ENCODE measurements around the gene HIVEP2.

The HIVEP2 gene

GRCh38 chr6:142732790-142733189, 212.2 kb downstream of the HIVEP2 start:
- no peak for DNase-seq (ENCODE audit: low read depth in 2 of 2)

DNA sequence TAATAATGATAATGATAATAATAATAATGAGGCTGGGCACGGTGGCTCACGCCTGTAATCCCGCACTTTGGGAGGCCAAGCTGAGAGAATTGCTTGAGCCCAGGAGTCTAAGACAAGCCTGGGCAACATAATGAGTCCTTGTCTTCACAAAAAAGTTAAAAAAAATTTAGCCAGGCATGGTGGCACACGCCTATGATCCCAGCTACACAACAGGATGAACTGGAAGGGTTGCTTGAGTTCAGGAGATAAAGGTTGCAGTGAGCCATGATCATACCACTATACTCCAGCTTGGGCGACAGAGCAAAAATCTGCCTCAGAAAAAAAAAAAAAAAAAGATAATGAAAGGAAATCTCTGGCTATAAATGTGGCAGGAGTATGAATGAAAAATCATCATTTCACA, 213.4 kb downstream of the HIVEP2 start:
- DNase-seq (ENCODE audit: low read depth in 2 of 2), result no peak

- DNase-seq (ENCODE audit: low read depth in 2 of 2), result no peak
These were observed 215.4 kb downstream of the HIVEP2 start for GRCh38 chr6:142729618-142730017.

DNA sequence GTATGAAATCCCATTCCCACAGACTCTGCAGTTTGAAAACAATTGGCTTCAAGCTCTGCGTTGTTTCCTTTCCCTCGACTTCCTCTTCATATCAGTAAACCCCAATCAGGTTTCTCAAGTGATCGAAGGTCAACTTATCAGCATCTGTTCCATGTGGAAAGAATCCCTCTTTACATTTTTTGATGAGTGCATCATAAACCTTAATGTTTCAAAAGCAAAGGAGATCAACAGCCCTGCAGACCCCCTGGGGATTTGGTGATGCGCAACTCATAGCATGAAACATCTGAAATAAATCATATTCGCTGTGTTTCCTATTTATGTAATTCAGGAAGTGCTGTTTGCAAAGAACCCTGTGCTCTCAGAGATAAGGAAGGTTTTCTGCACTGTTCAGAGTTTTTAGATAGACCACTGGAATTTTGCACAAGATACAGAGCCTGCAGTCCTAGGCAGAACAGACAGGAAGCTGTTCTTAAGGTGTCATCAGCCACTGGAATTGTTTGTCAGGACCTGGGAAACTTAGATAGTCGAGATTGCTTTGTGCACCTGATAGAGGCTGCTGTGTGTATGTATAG, 216.0 kb downstream of the HIVEP2 start:
- DNase-seq (ENCODE audit: low read depth in 2 of 2), result no peak

DNA sequence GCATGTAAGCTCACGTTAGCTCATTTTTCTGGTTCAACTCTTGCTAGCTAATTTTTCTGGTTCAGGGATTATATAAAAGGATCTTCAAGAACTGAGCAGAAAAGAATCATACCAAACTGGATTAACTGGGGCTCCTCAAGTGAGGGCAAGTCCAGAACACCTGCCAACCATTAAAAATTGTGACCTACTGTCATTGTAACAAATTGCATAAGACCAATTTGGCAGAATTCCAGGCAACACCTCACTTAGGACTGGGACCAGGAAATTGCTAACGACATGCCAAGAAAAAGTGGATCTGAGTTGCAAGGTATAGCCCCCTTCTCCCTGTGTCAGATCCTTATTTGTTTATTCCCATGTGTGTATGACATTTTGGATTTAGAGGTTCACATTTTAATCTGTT, 216.6 kb downstream of the HIVEP2 start:
- DNase-seq (ENCODE audit: low read depth in 2 of 2), result no peak

DNA sequence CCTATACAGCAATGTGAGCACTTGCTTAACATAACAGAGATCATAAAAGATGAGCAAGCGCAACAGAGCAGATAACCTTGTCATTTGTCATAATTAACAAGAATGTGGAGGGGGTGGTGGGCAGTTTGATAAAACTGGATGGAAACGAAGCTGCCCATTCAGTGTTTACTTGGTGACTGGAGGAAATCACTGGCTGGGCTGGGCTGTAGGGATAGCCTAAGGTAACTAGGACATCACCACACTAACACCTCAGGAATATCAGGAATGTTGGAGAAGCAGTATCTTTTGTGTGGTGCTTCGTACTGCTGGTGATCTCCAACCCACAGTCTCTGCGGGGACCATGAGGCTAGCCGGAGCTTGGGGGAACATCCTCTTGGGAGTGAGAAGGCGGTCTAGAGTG, 218.4 kb downstream of the HIVEP2 start:
- DNase-seq (ENCODE audit: low read depth in 2 of 2), result no peak

GRCh38 chr6:142725024-142725770, 219.8 kb downstream of the HIVEP2 start:
- no peak for DNase-seq (ENCODE audit: low read depth in 2 of 2)

DNA sequence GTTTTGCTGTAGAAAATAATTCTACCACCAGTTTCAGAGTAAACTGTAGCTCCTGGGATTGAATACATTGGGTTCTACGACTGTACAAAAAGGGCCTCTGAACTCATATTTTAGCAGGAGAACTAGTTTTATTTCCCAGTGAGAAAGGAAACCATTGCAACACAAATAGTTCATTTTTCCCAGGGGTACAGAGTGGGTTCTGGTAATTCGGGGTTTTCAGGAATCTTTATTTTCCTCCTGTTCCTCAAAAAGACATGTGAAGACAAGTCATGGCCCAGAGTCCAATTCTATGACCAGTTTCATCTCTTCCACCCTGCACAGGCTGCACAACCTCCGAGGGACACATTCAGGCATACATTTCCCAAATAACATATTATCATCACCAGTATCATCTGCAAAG, 222.1 kb downstream of the HIVEP2 start:
- no peak for DNase-seq (ENCODE audit: low read depth in 2 of 2)

- no peak for DNase-seq (ENCODE audit: low read depth in 2 of 2)
These were observed 223.0 kb downstream of the HIVEP2 start for GRCh38 chr6:142722012-142722411.

DNA sequence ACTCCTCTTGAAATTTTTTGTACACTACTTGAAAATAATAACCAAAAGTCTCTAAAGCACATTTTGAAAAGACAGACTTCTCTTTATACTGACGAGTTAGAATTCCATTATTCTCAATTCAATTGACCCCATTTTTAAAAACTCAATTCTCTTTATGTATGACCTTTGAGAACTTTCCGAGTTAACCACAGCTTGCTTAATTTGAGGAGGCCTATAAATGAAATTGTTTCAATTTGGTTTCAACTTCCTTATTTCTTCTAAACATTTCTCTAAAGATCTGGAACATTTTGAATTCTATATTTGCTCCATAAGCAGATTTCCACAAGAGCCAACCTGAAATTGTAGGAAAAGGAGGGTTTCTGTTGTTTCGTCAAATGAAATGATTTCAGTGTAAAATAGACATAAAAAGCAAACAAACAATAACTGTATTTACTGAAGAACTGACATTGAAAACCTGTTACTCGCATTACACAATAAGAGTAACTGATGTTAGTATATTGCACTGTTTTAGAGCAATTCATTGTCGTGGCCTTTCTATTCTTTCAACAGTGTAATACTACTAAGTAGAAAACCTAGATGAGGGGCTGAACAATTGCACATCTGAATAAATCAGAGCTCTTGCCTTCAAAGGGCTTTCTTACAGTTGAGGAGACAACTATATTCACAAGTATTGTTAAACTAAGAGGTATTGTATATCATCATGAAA, 223.6 kb downstream of the HIVEP2 start:
- no peak for DNase-seq (ENCODE audit: low read depth in 2 of 2)

DNA sequence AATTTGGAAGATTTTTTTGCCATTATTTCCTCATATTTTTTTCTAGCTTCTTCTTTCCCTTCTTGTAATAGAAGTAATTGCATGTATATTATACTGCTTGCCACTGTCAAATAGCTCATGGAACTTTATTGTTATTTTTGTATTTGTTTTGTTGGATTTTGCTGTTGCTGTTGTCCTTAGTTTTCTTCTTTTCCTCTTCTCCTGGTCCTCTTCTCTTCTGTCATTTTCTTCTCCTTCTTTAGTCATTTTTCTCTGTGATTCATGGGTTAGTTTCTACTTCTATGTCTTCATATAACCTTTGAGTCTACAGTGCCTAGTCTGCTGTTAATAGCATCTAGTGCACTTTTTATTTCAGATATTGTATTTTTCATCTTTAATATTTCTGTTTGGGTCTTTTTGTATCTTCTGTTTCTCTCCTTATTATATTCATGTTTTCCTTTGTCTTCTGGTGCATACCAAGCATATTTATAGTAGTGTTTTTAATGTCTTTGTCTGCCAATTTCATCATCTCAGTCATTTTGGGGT, 226.2 kb downstream of the HIVEP2 start:
- no peak for DNase-seq (ENCODE audit: low read depth in 2 of 2)

GRCh38 chr6:142716097-142716496, 228.9 kb downstream of the HIVEP2 start:
- no peak for DNase-seq (ENCODE audit: low read depth in 2 of 2)

- no peak for DNase-seq (ENCODE audit: low read depth in 2 of 2)
These were observed 229.8 kb downstream of the HIVEP2 start for GRCh38 chr6:142714951-142715785.

DNA sequence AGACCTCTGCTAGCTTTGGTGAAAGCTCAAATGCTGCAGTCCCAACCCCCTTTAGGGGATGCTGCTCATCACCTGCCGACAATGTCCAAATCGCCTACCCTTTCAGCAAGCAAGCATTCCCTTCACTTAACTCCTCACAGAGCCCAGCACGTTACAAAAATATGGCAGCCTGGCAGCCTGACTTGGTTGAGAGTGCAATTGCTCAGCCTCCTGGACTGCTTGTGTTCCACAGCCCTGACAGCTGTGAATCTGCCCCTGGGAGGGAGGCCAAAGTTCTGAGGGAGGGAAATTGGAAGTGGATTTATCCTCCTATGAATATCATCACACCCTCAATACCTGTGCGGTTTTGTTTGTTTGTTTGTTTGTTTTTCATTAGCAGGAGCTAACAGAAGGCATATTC, 231.0 kb downstream of the HIVEP2 start:
- DNase-seq (ENCODE audit: low read depth in 2 of 2), result no peak

DNA sequence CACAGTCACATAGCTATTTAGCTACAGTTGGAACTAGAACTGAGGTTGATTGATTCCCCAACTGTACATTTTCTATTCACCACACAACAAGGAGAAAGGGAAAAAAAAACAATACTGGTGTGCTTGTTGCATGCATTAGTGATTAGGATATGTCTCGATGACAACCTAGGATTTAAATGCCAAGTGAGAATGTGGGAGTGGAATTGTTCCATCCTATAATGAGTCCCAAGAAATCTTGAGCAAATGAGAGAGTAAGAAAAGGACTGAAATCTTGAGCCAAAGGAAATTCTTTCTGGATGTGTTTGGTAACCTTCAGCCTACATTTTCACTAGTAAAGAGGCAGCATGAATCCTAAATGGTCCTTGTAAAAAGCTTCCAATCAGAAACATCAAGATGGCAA, 232.7 kb downstream of the HIVEP2 start:
- DNase-seq (ENCODE audit: low read depth in 2 of 2), result no peak

DNA sequence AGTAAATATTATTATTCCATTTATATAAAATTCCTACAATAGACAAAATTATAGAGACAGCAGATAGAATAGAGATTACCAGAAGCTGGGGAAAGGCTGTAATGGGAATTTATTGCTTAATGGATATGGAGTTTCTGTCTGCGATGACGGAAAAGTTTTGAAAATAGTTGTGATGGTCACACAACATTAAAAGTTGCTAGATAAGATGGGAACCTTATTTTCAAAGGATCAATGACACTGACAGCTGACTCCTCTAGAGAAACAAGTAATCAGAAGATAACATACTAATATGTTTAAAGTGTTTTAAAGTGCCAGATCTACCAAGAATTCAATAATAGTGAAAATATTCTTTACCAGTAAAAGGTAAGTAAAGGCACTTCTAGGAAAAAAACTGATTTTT, 236.3 kb downstream of the HIVEP2 start:
- no peak for DNase-seq (ENCODE audit: low read depth in 2 of 2)

DNA sequence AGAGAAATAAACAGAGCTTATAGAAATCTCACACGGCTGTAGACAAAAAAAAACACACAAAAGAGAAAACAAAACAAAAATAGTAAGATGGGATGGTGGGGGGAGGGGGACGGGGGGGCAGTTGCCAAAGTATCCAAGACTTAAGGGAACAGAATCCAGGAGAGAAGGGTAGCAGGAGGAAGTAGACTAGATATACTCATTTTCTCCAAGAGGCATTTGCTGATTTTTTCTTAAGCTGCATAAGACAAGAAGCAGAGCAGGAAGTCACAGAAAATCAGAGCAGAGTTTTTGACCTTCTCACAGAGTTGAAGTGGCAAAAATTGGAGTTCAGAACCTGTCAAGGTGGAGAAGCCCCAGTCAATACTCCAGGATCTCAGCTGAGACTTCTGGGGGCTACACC, 237.7 kb downstream of the HIVEP2 start:
- DNase-seq (ENCODE audit: low read depth in 2 of 2), result no peak

GRCh38 chr6:142706210-142706609, 238.8 kb downstream of the HIVEP2 start:
- no peak for DNase-seq (ENCODE audit: low read depth in 2 of 2)

GRCh38 chr6:142705054-142705453, 239.9 kb downstream of the HIVEP2 start:
- DNase-seq (ENCODE audit: low read depth in 2 of 2), result no peak

DNA sequence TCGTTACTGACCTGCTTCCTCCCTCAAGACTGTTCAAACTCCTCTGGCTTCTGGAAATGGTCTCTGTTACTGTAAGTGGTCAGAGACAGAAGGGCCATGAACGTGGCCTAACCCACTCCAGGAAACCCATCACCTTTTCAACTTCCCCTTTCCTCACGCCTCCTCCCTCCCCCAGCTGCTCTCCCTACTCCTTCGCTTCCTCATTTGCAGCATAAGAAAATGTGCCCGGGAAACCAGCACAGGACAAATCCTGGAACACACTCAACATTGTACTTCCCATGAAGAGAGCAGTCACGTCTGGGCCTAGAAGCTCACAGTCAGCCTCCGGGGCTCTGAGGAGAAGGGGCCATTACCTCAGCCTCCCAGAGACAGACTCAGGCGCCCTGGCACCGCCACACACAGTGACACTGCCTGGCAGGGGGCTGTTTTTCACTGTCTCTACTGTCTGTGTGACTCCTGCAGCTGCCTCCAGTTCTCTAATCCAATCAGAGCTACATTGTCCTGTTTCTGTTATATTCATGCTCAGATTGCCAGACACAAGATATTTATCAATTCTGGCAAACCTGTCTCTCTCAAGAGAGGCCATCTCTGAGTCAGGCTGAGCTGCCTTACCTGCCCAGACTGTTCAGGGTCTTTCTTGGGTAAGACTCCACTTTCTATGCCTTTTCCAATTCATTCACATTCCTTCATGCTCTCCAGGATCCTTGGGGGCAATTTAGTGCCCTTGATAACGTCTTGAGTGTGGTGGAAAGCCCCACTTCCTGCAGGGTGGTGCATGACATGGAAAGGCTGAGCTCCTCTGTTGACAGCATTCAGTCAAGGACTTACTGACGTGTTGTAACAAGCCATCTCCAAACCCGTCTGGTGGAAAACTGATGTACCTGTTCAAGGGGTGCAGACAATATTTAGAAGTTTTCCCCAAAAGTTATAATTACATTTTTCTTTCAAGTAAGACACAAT, 242.2 kb downstream of the HIVEP2 start:
- DNase-seq (ENCODE audit: low read depth in 2 of 2), result no peak
